GM19372 (cell line): ENCODE data around the gene CDCA5.
"Not testable (repeated sequence)": the region's sequence is repeated elsewhere in the genome, so short reads cannot be mapped to it uniquely, and the experiment has no call there.

Source experiments
- ATAC-seq: cut with Tn5 transposase; IDR thresholded peaks from one replicate; pipeline ENCODE4 v1.9.1; 2021; ENCODE audit warnings: mild to moderate bottlenecking, low read depth, moderate library complexity; ENCODE audit not compliant: unreplicated experiment

Gene CDCA5

GRCh38 chr11:65120831-65121230 lies 37.0 kb upstream of the CDCA5 start:
- no peak for ATAC-seq

- no peak for ATAC-seq
Measured at GRCh38 chr11:65119670-65119995, 35.8 kb upstream of the CDCA5 start.

GRCh38 chr11:65118891-65119669 lies 35.2 kb upstream of the CDCA5 start:
- not testable (repeated sequence) for ATAC-seq

GRCh38 chr11:65118097-65118837 lies 34.4 kb upstream of the CDCA5 start:
- no peak for ATAC-seq

GRCh38 chr11:65117206-65118096 lies 33.6 kb upstream of the CDCA5 start, which contains the start of gene ZNHIT2:
TSS of gene ZNHIT2 (minus strand) at chr11:65117701. CDS start at chr11:65117653, 48 bp downstream.
- ATAC-seq: peak; percentile 61

- no peak for ATAC-seq
Measured at GRCh38 chr11:65116370-65117205, 32.7 kb upstream of the CDCA5 start.

GRCh38 chr11:65115361-65116082 lies 31.7 kb upstream of the CDCA5 start:
- no peak for ATAC-seq

GRCh38 chr11:65114538-65115171 lies 30.8 kb upstream of the CDCA5 start:
- no peak for ATAC-seq

GRCh38 chr11:65113839-65114238 lies 30.0 kb upstream of the CDCA5 start:
- no peak for ATAC-seq

GRCh38 chr11:65113361-65113756 lies 29.5 kb upstream of the CDCA5 start:
- ATAC-seq: no peak

- no peak for ATAC-seq
Measured at GRCh38 chr11:65112546-65113360, 28.9 kb upstream of the CDCA5 start.

GRCh38 chr11:65111744-65112545 lies 28.1 kb upstream of the CDCA5 start, which contains the start of gene TM7SF2:
TSS of gene TM7SF2 (plus strand) at chr11:65111872. CDS start at chr11:65112016, 144 bp downstream.
- ATAC-seq: peak; percentile 62

- no peak for ATAC-seq
Measured at GRCh38 chr11:65111159-65111743, 27.4 kb upstream of the CDCA5 start.

- ATAC-seq: no peak
Measured at GRCh38 chr11:65110354-65110861, 26.6 kb upstream of the CDCA5 start.

- ATAC-seq: no peak
Measured at GRCh38 chr11:65109231-65110198, 25.7 kb upstream of the CDCA5 start.
